Spleen (tissue), 7 donors: ENCODE results near the gene COX4I2.

Source experiments
- CTCF ChIP-seq, 11 experiments: fragments of 200-600 bp in 7 of 11; fragments of 450-650 bp in 4 of 11; sonication (generic) in 4 of 11; IDR thresholded peaks in 8 of 11; conservative IDR thresholded peaks in 3 of 11; 1 replicate in 7 of 11; 2 replicates in 4 of 11; pipeline versions ENCODE4 v1.4.0 to v1.8.0; 2016 to 2021; ENCODE audit warnings: antibody characterized with exemption in 11 of 11, inconsistent platforms in 4 of 11, mild to moderate bottlenecking in 1 of 11
- POLR2A ChIP-seq, 3 donors: fragments of 450-650 bp; IDR thresholded peaks; one replicate each; pipeline ENCODE4 v1.5.1; 2017; ENCODE audit warnings: antibody characterized with exemption in 3 of 3, mild to moderate bottlenecking in 1 of 3
- donor health status: DM: no; HTN: no; CAD: no; lungs with moderate emphysema.
- donor health status: DM: no; HTN: no; CAD: no.
- donor health status: DM: no; HTN: no; CAD: no.

- TF ChIP-seq POLR2A (IDR thresholded peaks at IDR 0.05) (no peak), CTCF (IDR thresholded peaks at IDR 0.05 in 8 of 11, conservative IDR thresholded peaks at IDR 0.05 in 3 of 11) (no peak)
These were observed 31.6 kb upstream of the COX4I2 start for GRCh38 chr20:31605902-31606803.
